ENCODE data around the gene TMX2. TPM values are rescaled to one million over a fixed set of nuclear protein-coding genes. Genes with fewer than 3 reads are reported as not detected.

Gene TMX2
- total and polyA plus RNA-seq, 10 of the 15 experiments (the other 5 are each of a cell fraction or from before 2014, with no cell fraction given) = 64.3 to 134 (median 91.6) TPM

DNA sequence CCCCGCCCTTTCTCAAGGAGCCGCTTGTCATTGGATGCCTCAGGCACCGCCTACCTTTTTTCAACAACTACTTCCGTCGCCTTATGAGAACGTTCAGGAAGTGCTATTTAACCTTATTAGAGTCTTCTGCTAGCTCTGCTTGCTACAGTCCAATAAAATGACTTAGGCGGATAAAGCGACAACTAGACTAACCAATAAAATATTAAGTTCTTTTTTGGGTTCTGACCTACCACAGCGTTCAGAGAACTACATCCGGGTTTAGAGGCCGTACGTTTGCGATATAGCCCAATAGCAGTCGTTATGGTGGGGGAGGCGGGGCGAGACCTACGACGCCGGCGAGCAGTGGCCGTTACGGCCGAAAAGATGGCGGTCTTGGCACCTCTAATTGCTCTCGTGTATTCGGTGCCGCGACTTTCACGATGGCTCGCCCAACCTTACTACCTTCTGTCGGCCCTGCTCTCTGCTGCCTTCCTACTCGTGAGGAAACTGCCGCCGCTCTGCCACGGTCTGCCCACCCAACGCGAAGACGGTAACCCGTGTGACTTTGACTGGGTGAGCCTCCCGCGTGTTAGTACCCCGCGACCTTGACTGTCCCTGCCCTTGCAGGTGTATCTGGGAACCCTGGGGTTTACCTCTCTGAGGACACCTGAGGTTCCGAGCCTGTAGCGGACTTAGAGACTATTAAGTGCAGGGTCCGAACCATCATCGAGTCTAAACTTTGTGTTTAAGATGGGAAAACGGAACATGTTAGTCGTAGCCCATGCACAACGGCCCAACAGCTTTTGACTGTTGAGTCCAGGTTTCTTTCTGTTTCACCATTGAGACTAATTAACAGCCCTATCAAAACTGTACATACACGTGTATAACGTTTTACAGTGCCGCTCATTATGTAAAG is at the start of gene TMX2 (continued):
- TF ChIP-seq, protein P1, sequence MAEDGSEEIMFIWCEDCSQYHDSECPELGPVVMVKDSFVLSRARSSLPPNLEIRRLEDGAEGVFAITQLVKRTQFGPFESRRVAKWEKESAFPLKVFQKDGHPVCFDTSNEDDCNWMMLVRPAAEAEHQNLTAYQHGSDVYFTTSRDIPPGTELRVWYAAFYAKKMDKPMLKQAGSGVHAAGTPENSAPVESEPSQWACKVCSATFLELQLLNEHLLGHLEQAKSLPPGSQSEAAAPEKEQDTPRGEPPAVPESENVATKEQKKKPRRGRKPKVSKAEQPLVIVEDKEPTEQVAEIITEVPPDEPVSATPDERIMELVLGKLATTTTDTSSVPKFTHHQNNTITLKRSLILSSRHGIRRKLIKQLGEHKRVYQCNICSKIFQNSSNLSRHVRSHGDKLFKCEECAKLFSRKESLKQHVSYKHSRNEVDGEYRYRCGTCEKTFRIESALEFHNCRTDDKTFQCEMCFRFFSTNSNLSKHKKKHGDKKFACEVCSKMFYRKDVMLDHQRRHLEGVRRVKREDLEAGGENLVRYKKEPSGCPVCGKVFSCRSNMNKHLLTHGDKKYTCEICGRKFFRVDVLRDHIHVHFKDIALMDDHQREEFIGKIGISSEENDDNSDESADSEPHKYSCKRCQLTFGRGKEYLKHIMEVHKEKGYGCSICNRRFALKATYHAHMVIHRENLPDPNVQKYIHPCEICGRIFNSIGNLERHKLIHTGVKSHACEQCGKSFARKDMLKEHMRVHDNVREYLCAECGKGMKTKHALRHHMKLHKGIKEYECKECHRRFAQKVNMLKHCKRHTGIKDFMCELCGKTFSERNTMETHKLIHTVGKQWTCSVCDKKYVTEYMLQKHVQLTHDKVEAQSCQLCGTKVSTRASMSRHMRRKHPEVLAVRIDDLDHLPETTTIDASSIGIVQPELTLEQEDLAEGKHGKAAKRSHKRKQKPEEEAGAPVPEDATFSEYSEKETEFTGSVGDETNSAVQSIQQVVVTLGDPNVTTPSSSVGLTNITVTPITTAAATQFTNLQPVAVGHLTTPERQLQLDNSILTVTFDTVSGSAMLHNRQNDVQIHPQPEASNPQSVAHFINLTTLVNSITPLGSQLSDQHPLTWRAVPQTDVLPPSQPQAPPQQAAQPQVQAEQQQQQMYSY (CRISPR knock-in tag; IDR thresholded peaks at IDR 0.05) = no peak
- TF ChIP-seq, protein P2, sequence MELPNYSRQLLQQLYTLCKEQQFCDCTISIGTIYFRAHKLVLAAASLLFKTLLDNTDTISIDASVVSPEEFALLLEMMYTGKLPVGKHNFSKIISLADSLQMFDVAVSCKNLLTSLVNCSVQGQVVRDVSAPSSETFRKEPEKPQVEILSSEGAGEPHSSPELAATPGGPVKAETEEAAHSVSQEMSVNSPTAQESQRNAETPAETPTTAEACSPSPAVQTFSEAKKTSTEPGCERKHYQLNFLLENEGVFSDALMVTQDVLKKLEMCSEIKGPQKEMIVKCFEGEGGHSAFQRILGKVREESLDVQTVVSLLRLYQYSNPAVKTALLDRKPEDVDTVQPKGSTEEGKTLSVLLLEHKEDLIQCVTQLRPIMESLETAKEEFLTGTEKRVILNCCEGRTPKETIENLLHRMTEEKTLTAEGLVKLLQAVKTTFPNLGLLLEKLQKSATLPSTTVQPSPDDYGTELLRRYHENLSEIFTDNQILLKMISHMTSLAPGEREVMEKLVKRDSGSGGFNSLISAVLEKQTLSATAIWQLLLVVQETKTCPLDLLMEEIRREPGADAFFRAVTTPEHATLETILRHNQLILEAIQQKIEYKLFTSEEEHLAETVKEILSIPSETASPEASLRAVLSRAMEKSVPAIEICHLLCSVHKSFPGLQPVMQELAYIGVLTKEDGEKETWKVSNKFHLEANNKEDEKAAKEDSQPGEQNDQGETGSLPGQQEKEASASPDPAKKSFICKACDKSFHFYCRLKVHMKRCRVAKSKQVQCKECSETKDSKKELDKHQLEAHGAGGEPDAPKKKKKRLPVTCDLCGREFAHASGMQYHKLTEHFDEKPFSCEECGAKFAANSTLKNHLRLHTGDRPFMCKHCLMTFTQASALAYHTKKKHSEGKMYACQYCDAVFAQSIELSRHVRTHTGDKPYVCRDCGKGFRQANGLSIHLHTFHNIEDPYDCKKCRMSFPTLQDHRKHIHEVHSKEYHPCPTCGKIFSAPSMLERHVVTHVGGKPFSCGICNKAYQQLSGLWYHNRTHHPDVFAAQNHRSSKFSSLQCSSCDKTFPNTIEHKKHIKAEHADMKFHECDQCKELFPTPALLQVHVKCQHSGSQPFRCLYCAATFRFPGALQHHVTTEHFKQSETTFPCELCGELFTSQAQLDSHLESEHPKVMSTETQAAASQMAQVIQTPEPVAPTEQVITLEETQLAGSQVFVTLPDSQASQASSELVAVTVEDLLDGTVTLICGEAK (IDR thresholded peaks at IDR 0.05; ENCODE audit: borderline replicate concordance) = peak; percentile 99
- TF ChIP-seq GABPA (IDR thresholded peaks at IDR 0.05; ENCODE audit: low read depth) = peak; percentile 99
- TF ChIP-seq CBFB (IDR thresholded peaks at IDR 0.05; ENCODE audit: low read depth) = no peak
- TF ChIP-seq YBX1 (IDR thresholded peaks at IDR 0.05) = no peak
- TF ChIP-seq PAX5 (IDR thresholded peaks at IDR 0.05; ENCODE audit: borderline replicate concordance, low read depth, low read length) = 0 out of 2 replicates have a peak, but pooled peaks have one; percentile 34
- TF ChIP-seq, protein P3, sequence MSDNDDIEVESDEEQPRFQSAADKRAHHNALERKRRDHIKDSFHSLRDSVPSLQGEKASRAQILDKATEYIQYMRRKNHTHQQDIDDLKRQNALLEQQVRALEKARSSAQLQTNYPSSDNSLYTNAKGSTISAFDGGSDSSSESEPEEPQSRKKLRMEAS (IDR thresholded peaks at IDR 0.05; ENCODE audit: low read depth, low read length) = 0 out of 2 replicates have a peak, but pooled peaks have one; percentile 51
- TF ChIP-seq SUZ12 (IDR thresholded peaks at IDR 0.05; ENCODE audit: unreplicated experiment) = no peak
- TF ChIP-seq, protein P4, sequence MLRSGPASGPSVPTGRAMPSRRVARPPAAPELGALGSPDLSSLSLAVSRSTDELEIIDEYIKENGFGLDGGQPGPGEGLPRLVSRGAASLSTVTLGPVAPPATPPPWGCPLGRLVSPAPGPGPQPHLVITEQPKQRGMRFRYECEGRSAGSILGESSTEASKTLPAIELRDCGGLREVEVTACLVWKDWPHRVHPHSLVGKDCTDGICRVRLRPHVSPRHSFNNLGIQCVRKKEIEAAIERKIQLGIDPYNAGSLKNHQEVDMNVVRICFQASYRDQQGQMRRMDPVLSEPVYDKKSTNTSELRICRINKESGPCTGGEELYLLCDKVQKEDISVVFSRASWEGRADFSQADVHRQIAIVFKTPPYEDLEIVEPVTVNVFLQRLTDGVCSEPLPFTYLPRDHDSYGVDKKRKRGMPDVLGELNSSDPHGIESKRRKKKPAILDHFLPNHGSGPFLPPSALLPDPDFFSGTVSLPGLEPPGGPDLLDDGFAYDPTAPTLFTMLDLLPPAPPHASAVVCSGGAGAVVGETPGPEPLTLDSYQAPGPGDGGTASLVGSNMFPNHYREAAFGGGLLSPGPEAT (IDR thresholded peaks at IDR 0.05; ENCODE audit: low read depth) = peak; percentile 99
- TF ChIP-seq RCOR1 (conservative IDR thresholded peaks at IDR 0.05; ENCODE audit: low read depth, low read length) = no peak
- TF ChIP-seq HCFC1 (IDR thresholded peaks at IDR 0.05; ENCODE audit: low read length) = peak; percentile 55
- TF ChIP-seq NR2C2 (IDR thresholded peaks at IDR 0.05; ENCODE audit: borderline replicate concordance, control insufficient read depth, insufficient read length, low read depth) = no peak
- peak; percentile 81 for TF ChIP-seq SMAD5 (IDR thresholded peaks at IDR 0.05; ENCODE audit: low read depth)
- TF ChIP-seq, protein P5, sequence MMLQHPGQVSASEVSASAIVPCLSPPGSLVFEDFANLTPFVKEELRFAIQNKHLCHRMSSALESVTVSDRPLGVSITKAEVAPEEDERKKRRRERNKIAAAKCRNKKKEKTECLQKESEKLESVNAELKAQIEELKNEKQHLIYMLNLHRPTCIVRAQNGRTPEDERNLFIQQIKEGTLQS (IDR thresholded peaks at IDR 0.05; ENCODE audit: borderline replicate concordance, extremely low read depth, low read depth, low read length) = no peak
- peak; percentile 94 for TF ChIP-seq CREM (IDR thresholded peaks at IDR 0.05; ENCODE audit: low read depth)
- TF ChIP-seq SMARCA5 (IDR thresholded peaks at IDR 0.05) = no peak
- TF ChIP-seq SIX5 (IDR thresholded peaks at IDR 0.05; ENCODE audit: low read depth, low read length, severe bottlenecking) = peak; percentile 42
- TF ChIP-seq TARDBP (IDR thresholded peaks at IDR 0.05; ENCODE audit: borderline replicate concordance) = no peak
- peak; percentile 7 for TF ChIP-seq KLF5 (IDR thresholded peaks at IDR 0.05; ENCODE audit: partially characterized antibody)
- no peak for TF ChIP-seq FOXM1 (IDR thresholded peaks at IDR 0.05; ENCODE audit: low read depth, low read length)
